ENCODE results near the gene MYH9. TPM values are rescaled to one million over a fixed set of nuclear protein-coding genes. Genes with fewer than 3 reads are reported as not detected.

MYH9 gene
- total RNA-seq, 2 donors from 2014 or later = 1,447 to 1,631 TPM

- ATAC-seq (ENCODE audit: insufficient number of reproducible peaks, low FRiP score, low read depth) (no peak), DNase-seq (ENCODE audit: low spot score) (no peak)
- Histone ChIP-seq H3K27ac (peak overlapping the region; percentile 76 to 97), H3K9me3 (no peaks in the 10 kb centered on the region), H3K36me3 (no peaks in the 10 kb centered on the region), H3K4me1 (ENCODE audit: control insufficient read depth in 1 of 2, low read depth in 2 of 2) (peaks cover 98 to 99% of the 10 kb centered on the region in 2 donors), H3K27me3 (replicated peaks; ENCODE audit: insufficient read depth) (no peaks in the 10 kb centered on the region), H3K4me3 (peak overlapping the region; percentile 60)
- no peak for TF ChIP-seq CTCF (IDR thresholded peaks at IDR 0.05)
Measured at GRCh38 chr22:36371920-36372319, 15.8 kb downstream of the MYH9 start.

GRCh38 chr22:36369922-36370791 is 17.6 kb downstream of the MYH9 start:
- H3K27ac ChIP-seq = peak overlapping the region; percentile 76 to 97
- H3K27me3 ChIP-seq (replicated peaks; ENCODE audit: insufficient read depth) = no peaks in the 10 kb centered on the region
- H3K36me3 ChIP-seq = no peaks in the 10 kb centered on the region
- no peak for TF ChIP-seq CTCF (IDR thresholded peaks at IDR 0.05)
- no peaks in the 10 kb centered on the region for H3K9me3 ChIP-seq
- DNase-seq (ENCODE audit: low spot score) (no peak), ATAC-seq (ENCODE audit: insufficient number of reproducible peaks, low FRiP score, low read depth) (no peak)
- H3K4me1 ChIP-seq (ENCODE audit: control insufficient read depth in 1 of 2, low read depth in 2 of 2) = peaks cover 100% of the 10 kb centered on the region in 2 donors
- H3K4me3 ChIP-seq = peak overlapping the region; percentile 60

- Histone ChIP-seq H3K27ac (peak overlapping the region; percentile 76 to 97), H3K4me3 (peak overlapping the region; percentile 60), H3K4me1 (ENCODE audit: control insufficient read depth in 1 of 2, low read depth in 2 of 2) (peaks cover 98 to 100% of the 10 kb centered on the region in 2 donors), H3K27me3 (replicated peaks; ENCODE audit: insufficient read depth) (no peaks in the 10 kb centered on the region), H3K36me3 (no peaks in the 10 kb centered on the region), H3K9me3 (no peaks in the 10 kb centered on the region)
- TF ChIP-seq CTCF (IDR thresholded peaks at IDR 0.05) = no peak
- no peak for ATAC-seq (ENCODE audit: insufficient number of reproducible peaks, low FRiP score, low read depth)
- no peak for DNase-seq (ENCODE audit: low spot score)
Measured at GRCh38 chr22:36369004-36369921, 18.5 kb downstream of the MYH9 start.

GRCh38 chr22:36368359-36368983 is 19.3 kb downstream of the MYH9 start:
- Histone ChIP-seq H3K27me3 (replicated peaks; ENCODE audit: insufficient read depth) (no peaks in the 10 kb centered on the region), H3K27ac (peak overlapping the region; percentile 76 to 97), H3K4me3 (peak overlapping the region; percentile 60), H3K9me3 (no peaks in the 10 kb centered on the region), H3K4me1 (ENCODE audit: control insufficient read depth in 1 of 2, low read depth in 2 of 2) (peaks cover 98 to 100% of the 10 kb centered on the region in 2 donors), H3K36me3 (no peaks in the 10 kb centered on the region)
- DNase-seq (ENCODE audit: low spot score) = no peak
- no peak for TF ChIP-seq CTCF (IDR thresholded peaks at IDR 0.05)
- no peak for ATAC-seq (ENCODE audit: insufficient number of reproducible peaks, low FRiP score, low read depth)

Data from thoracic aorta (tissue), 2 donors.